Endothelial cell of umbilical vein (primary cell): Measurements from ENCODE around the gene MSANTD2. TPM values are rescaled to one million over a fixed set of nuclear protein-coding genes. Genes with fewer than 3 reads are reported as not detected.
A peak's percentile ranks its signal among the peaks of the same experiment; 100 is the strongest.

Source experiments
- BruUV-seq: library from RNA; stranded (reverse); fragments of 400-500 nt; replicated peaks from 2 replicates; lab custom pipeline; 2021; lab: Mats Ljungman, UMichigan
- CTCF ChIA-PET: fragments of 300-600, 350-600 bp; sonication (Branson Sonifier 250); formaldehyde crosslinking; loops from one replicate; lab custom pipeline; 2021; ENCODE audit warnings: antibody characterized with exemption, inconsistent platforms; lab: Charles Lee
- POLR2A ChIA-PET: fragments of 300-600, 350-600 bp; sonication (Branson Sonifier 250); formaldehyde crosslinking; loops from one replicate; lab custom pipeline; 2021; ENCODE audit warnings: antibody characterized with exemption, inconsistent platforms; lab: Charles Lee
- DNase-seq: peaks from one replicate; pipeline ENCODE4 v3.0.0-alpha.2; 2011; ENCODE audit warnings: low read depth, low spot score
- FAIRE-seq: peaks from 2 replicates; lab custom pipeline; 2011; peaks lifted over from hg19 to GRCh38; lab: Jason Lieb, UNC
- H2AFZ ChIP-seq: 2 replicates; pipeline ENCODE4 v1.6.0; 2012; ENCODE audit warnings: low read depth, low read length, control low read depth, inconsistent platforms
- H3K27ac ChIP-seq: 2 replicates; pipeline ENCODE4 v1.5.1; 2011; ENCODE audit warnings: low read depth, mild to moderate bottlenecking, control low read depth, low read length, moderate library complexity; ENCODE audit not compliant: insufficient read depth
- H3K27me3 ChIP-seq, 2 experiments: 2 replicates each; pipeline versions ENCODE4 v1.6.0 to v1.6.1; 2011; ENCODE audit warnings: low read length in 2 of 2, mixed read lengths in 1 of 2; ENCODE audit not compliant: control insufficient read depth in 2 of 2, insufficient read depth in 2 of 2
- H3K36me3 ChIP-seq, 2 experiments: 2 replicates in 1 of 2; 3 replicates in 1 of 2; pipeline ENCODE4 v1.5.1; 2011; ENCODE audit warnings: low read length in 2 of 2, mild to moderate bottlenecking in 1 of 2, moderate library complexity in 1 of 2; ENCODE audit not compliant: control insufficient read depth in 2 of 2, insufficient read depth in 2 of 2; ENCODE audit errors: extremely low read depth in 1 of 2
- H3K4me1 ChIP-seq: 3 replicates; pipeline ENCODE4 v1.5.1; 2011; ENCODE audit warnings: mild to moderate bottlenecking, low read length; ENCODE audit not compliant: control insufficient read depth, insufficient read depth; ENCODE audit errors: extremely low read depth
- H3K4me2 ChIP-seq: 2 replicates; pipeline ENCODE4 v1.6.1; 2011; ENCODE audit warnings: low read length, control low read depth, mixed read lengths; ENCODE audit not compliant: insufficient read depth
- H3K4me3 ChIP-seq, 3 experiments: fragments of 200-600 bp in 1 of 3; sonication (generic), shearing (Covaris generic) in 1 of 3; replicated peaks in 1 of 3; 2 replicates each; pipeline ENCODE4 v1.5.1; 2011 to 2016; ENCODE audit warnings: control low read depth in 3 of 3, low read length in 3 of 3, mild to moderate bottlenecking in 2 of 3, inconsistent platforms in 1 of 3, low read depth in 1 of 3, moderate library complexity in 1 of 3; ENCODE audit not compliant: insufficient read depth in 1 of 3
- H3K79me2 ChIP-seq: 2 replicates; pipeline ENCODE4 v1.6.0; 2012; ENCODE audit warnings: low read length, inconsistent platforms; ENCODE audit not compliant: control insufficient read depth, insufficient read depth
- H3K9ac ChIP-seq: replicated peaks from 2 replicates; pipeline ENCODE3; 2011; ENCODE audit warnings: low read length, control low read depth; ENCODE audit not compliant: insufficient read depth; ENCODE audit errors: extremely low read depth
- H3K9me1 ChIP-seq: replicated peaks from 3 replicates; pipeline ENCODE4 v1.6.0; 2011; ENCODE audit warnings: mild to moderate bottlenecking, low read length; ENCODE audit not compliant: control insufficient read depth, insufficient read depth; ENCODE audit errors: extremely low read depth
- H3K9me3 ChIP-seq: replicated peaks from 2 replicates; pipeline ENCODE4 v1.5.1; 2012; ENCODE audit warnings: low read length, inconsistent platforms; ENCODE audit not compliant: control insufficient read depth, insufficient read depth
- H4K20me1 ChIP-seq: replicated peaks from 2 replicates; pipeline ENCODE3; 2011; ENCODE audit warnings: mild to moderate bottlenecking, low read length; ENCODE audit not compliant: control insufficient read depth, insufficient read depth; ENCODE audit errors: extremely low read depth
- CTCF ChIP-seq, 2 donors: IDR thresholded peaks; 1 replicate in 1 of 2; 2 replicates in 1 of 2; pipeline ENCODE4 v1.5.1; 2011; ENCODE audit warnings: low read length in 2 of 2, mild to moderate bottlenecking in 2 of 2, moderate library complexity in 2 of 2, control low read depth in 1 of 2, inconsistent platforms in 1 of 2, low read depth in 1 of 2; ENCODE audit not compliant: insufficient read depth in 1 of 2; ENCODE audit errors: extremely low read depth in 1 of 2
- FOS ChIP-seq: IDR thresholded peaks from 2 replicates; pipeline ENCODE4 v1.6.1; 2011; ENCODE audit warnings: mild to moderate bottlenecking, low read length, moderate library complexity, borderline replicate concordance; ENCODE audit not compliant: insufficient read depth
- GATA2 ChIP-seq: IDR thresholded peaks from 2 replicates; pipeline ENCODE4 v1.7.0; 2011; ENCODE audit warnings: low read depth, mild to moderate bottlenecking, moderate library complexity, mixed read lengths, low read length; ENCODE audit not compliant: insufficient read length, insufficient read depth
- JUN ChIP-seq: IDR thresholded peaks from 2 replicates; pipeline ENCODE4 v1.6.1; 2011; ENCODE audit warnings: borderline replicate concordance, low read depth; ENCODE audit not compliant: insufficient read length, insufficient read depth
- MYC ChIP-seq: IDR thresholded peaks from one replicate; pipeline ENCODE4 v1.6.1; 2011; ENCODE audit warnings: mild to moderate bottlenecking, low read depth, low read length
- POLR2A ChIP-seq: IDR thresholded peaks from 2 replicates; pipeline ENCODE4 v1.6.1; 2012; ENCODE audit warnings: low read depth, mild to moderate bottlenecking, control low read depth, low read length
- POLR2AphosphoS5 ChIP-seq: IDR thresholded peaks from 2 replicates; pipeline ENCODE4 v1.6.1; 2012; ENCODE audit warnings: low read depth, mild to moderate bottlenecking, control low read depth, low read length, moderate library complexity; ENCODE audit not compliant: insufficient read depth
- dilution Hi-C: fragments of 300-500 bp; cut with MboI; formaldehyde crosslinking; loops from one replicate; pipeline ENCODE4 v1.15.0; 2019; ENCODE audit warnings: low sequenced_read_pairs; ENCODE audit not compliant: extremely low pct_ligation_motif_present
- intact Hi-C: fragments of 100-400 bp; cut with micrococcal nuclease; formaldehyde crosslinking; loops from one replicate; pipeline ENCODE4 v1.10.0; 2022
- polyA plus RNA-seq, 4 experiments: library from polyadenylated mRNA; depleted of rRNA in 3 of 4; stranded (reverse) in 3 of 4; unstranded in 1 of 4; fragments of >200 nt; gene quantifications; 2 replicates each; pipeline versions ENCODE4 v1.2.1 to v1.2.3, GENCODE V29; 2011 to 2012; ENCODE audit warnings: missing spikeins in 1 of 4
- total RNA-seq: library from RNA; stranded (reverse); gene quantifications from 2 replicates; pipeline ENCODE4 v1.2.3, GENCODE V29; 2021

The MSANTD2 gene
- total and polyA plus RNA-seq, 2 donors (not counting 3 experiments of a cell fraction or from before 2014, with no cell fraction given), result 5.5 to 23.2 TPM

GRCh38 chr11:124837491-124837856, 37.3 kb upstream of the MSANTD2 start:
- FAIRE-seq, result no peak

More at GRCh38 chr11:124837491-124837856, 37.3 kb upstream of the MSANTD2 start:
- H3K9me3 ChIP-seq, result no peaks in the 10 kb centered on the region
- H3K4me1 ChIP-seq, result peaks cover 10% of the 10 kb centered on the region
- H3K79me2 ChIP-seq, result no peaks in the 10 kb centered on the region
- H3K27ac ChIP-seq, result no peak overlapping the region
- H2AFZ ChIP-seq, result no peak overlapping the region
- no peaks in the 10 kb centered on the region for H4K20me1 ChIP-seq
- no peak overlapping the region for H3K4me3 ChIP-seq
- DNase-seq, result peak; percentile 87
- TF ChIP-seq MYC, result no peak
- TF ChIP-seq POLR2A, result no peak
- no peak for TF ChIP-seq JUN
- TF ChIP-seq POLR2AphosphoS5, result no peak
- no peak for TF ChIP-seq FOS
- TF ChIP-seq GATA2, result no peak
- TF ChIP-seq CTCF (IDR thresholded peaks at IDR 0.05; ENCODE audit: extremely low read depth in 1 of 2, insufficient read depth in 1 of 2, low read depth in 1 of 2, low read length in 2 of 2), result peak; percentile 55 to 69
- dilution Hi-C loops (loop anchor here (10.0 kb wide), 1 partner anchor 173 kb away; no protein-coding TSS in a partner anchor), intact Hi-C loops (loop anchor here (1.0 to 5.0 kb wide), 9 partner anchors 30 to 435 kb away; partner anchors contain the start of genes MSANTD2, SIAE and SPA17)
- no peaks in the 10 kb centered on the region for H3K36me3 ChIP-seq
- ChIA-PET POLR2A (interaction anchor here (0.8 to 1.0 kb wide), 3 partner anchors 75 to 168 kb away, joined by 3 to 5 read pairs (median 3); no protein-coding TSS in a partner anchor), CTCF (interaction anchor here (0.6 to 8.5 kb wide), 33 partner anchors 8 to 387 kb away, joined by 3 to 191 read pairs (median 12); partner anchors contain the start of genes ESAM, MSANTD2, NRGN and ROBO3)
- no peak overlapping the region for H3K9ac ChIP-seq
- H3K9me1 ChIP-seq, result no peaks in the 10 kb centered on the region
- H3K4me2 ChIP-seq, result peak overlapping the region; percentile 49
- peaks cover 37 to 53% of the 10 kb centered on the region in 2 experiments for H3K27me3 ChIP-seq
- no TSS peak for BruUV-seq
